B cell (primary cell): ENCODE results near the gene PDE3B. TPM values are rescaled to one million over a fixed set of nuclear protein-coding genes. Genes with fewer than 3 reads are reported as not detected.
"Not testable (repeated sequence)": the region's sequence is repeated elsewhere in the genome, so short reads cannot be mapped to it uniquely, and the experiment has no call there.

Source experiments
- ATAC-seq: fragments of 200-7000 bp; cut with Tn5 transposase; one replicate; pipeline ENCODE4 v1.10.0; 2021; ENCODE audit warnings: low read depth, mild to moderate bottlenecking, moderate number of reproducible peaks, moderate library complexity
- CTCF ChIA-PET: fragments of 350-600 bp; sonication (Branson Sonifier 250); formaldehyde crosslinking; loops from one replicate; lab custom pipeline; 2021; ENCODE audit warnings: antibody characterized with exemption, inconsistent platforms; lab: Charles Lee
- POLR2A ChIA-PET: fragments of 350-600 bp; sonication (Branson Sonifier 250); formaldehyde crosslinking; loops from one replicate; lab custom pipeline; 2021; ENCODE audit warnings: antibody characterized with exemption; lab: Charles Lee
- DNase-seq: peaks from one replicate; pipeline ENCODE4 v3.0.0; 2013
- H2AFZ ChIP-seq: 2 replicates; pipeline ENCODE4 v1.6.1; 2012; ENCODE audit warnings: mild to moderate bottlenecking, low read depth, low read length; ENCODE audit not compliant: insufficient read depth, poor library complexity, severe bottlenecking
- H3K27ac ChIP-seq, 2 donors: 1 replicate in 1 of 2; 2 replicates in 1 of 2; pipeline ENCODE4 v1.5.1; 2012 to 2013; ENCODE audit warnings: low read length in 2 of 2, mild to moderate bottlenecking in 2 of 2, moderate library complexity in 1 of 2
- H3K27me3 ChIP-seq, 4 experiments: fragments of 200-600 bp in 1 of 4; sonication (generic) in 1 of 4; replicated peaks in 1 of 4; 1 replicate in 2 of 4; 2 replicates in 2 of 4; pipeline versions ENCODE4 v1.6.1 to v1.7.0; 2013 to 2016; ENCODE audit warnings: low read length in 3 of 4, mild to moderate bottlenecking in 2 of 4, mixed read lengths in 1 of 4, moderate library complexity in 1 of 4; ENCODE audit not compliant: insufficient read depth in 4 of 4, control insufficient read depth in 3 of 4; ENCODE audit errors: control extremely low read depth in 1 of 4
- H3K36me3 ChIP-seq, 2 experiments: replicated peaks in 1 of 2; 1 replicate in 1 of 2; 2 replicates in 1 of 2; pipeline versions ENCODE4 v1.6.1 to v1.7.1; 2013; ENCODE audit warnings: low read length in 1 of 2; ENCODE audit not compliant: insufficient read depth in 2 of 2, control insufficient read depth in 1 of 2; ENCODE audit errors: control extremely low read depth in 1 of 2, extremely low read depth in 1 of 2
- H3K4me1 ChIP-seq, 2 donors: fragments of 200-600 bp in 1 of 2; sonication (generic) in 1 of 2; 1 replicate in 1 of 2; 2 replicates in 1 of 2; pipeline versions ENCODE4 v1.5.1 to v1.6.1; 2013 to 2017; ENCODE audit warnings: low read length in 2 of 2; ENCODE audit not compliant: control insufficient read depth in 2 of 2, insufficient read depth in 2 of 2
- H3K4me2 ChIP-seq: replicated peaks from 2 replicates; pipeline ENCODE3; 2012; ENCODE audit warnings: mild to moderate bottlenecking, low read depth, low read length; ENCODE audit not compliant: poor library complexity, severe bottlenecking
- H3K4me3 ChIP-seq, 5 experiments: fragments of 200-600 bp in 1 of 5; sonication (generic) in 1 of 5; 1 replicate in 3 of 5; 2 replicates in 2 of 5; pipeline versions ENCODE4 v1.5.1 to v1.7.0; 2011 to 2016; ENCODE audit warnings: low read length in 4 of 5, mild to moderate bottlenecking in 4 of 5, low read depth in 2 of 5, control low read depth in 1 of 5, moderate library complexity in 1 of 5; ENCODE audit not compliant: insufficient read depth in 1 of 5; ENCODE audit errors: control extremely low read depth in 1 of 5, extremely low read depth in 1 of 5
- H3K79me2 ChIP-seq: fragments of 200-600 bp; sonication (generic); one replicate; pipeline ENCODE4 v1.6.0; 2016; ENCODE audit warnings: low read length; ENCODE audit not compliant: control insufficient read depth, insufficient read depth
- H3K9ac ChIP-seq: fragments of 200-600 bp; sonication (generic); 2 replicates; pipeline ENCODE4 v1.6.1; 2017; ENCODE audit warnings: mild to moderate bottlenecking, low read length, moderate library complexity
- H3K9me3 ChIP-seq, 3 donors: one replicate each; pipeline versions ENCODE4 v1.6.1 to v1.7.1; 2013; ENCODE audit warnings: low read length in 2 of 3; ENCODE audit not compliant: control insufficient read depth in 2 of 3, insufficient read depth in 1 of 3; ENCODE audit errors: control extremely low read depth in 1 of 3
- H4K20me1 ChIP-seq: 2 replicates; pipeline ENCODE4 v1.6.0; 2012; ENCODE audit warnings: mild to moderate bottlenecking, low read length; ENCODE audit not compliant: insufficient read depth, control insufficient read depth, poor library complexity, severe bottlenecking
- H3K27ac Mint-ChIP-seq: one replicate; pipeline ENCODE4 v1.8.0; 2021; ENCODE audit warnings: mixed read lengths
- H3K27me3 Mint-ChIP-seq: one replicate; pipeline ENCODE4 v1.8.0; 2021; ENCODE audit warnings: mixed read lengths
- H3K4me1 Mint-ChIP-seq: one replicate; pipeline ENCODE4 v1.8.0; 2021; ENCODE audit warnings: mixed read lengths
- H3K4me3 Mint-ChIP-seq: one replicate; pipeline ENCODE4 v1.8.0; 2021; ENCODE audit warnings: mixed read lengths
- H3K9me3 Mint-ChIP-seq: one replicate; pipeline ENCODE4 v1.8.0; 2022; ENCODE audit warnings: mixed read lengths; ENCODE audit not compliant: insufficient read depth
- EZH2 ChIP-seq: IDR thresholded peaks from 2 replicates; pipeline ENCODE4 v1.6.1; 2012; ENCODE audit warnings: borderline replicate concordance, low read depth, mild to moderate bottlenecking, moderate library complexity, low read length; ENCODE audit not compliant: insufficient read depth, poor library complexity, severe bottlenecking
- WGBS: methylation state at CpG from one replicate; pipeline ENCODE4 v1.1.5; 2013; ENCODE audit warnings: missing lambda C conversion rate; ENCODE audit not compliant: insufficient coverage; 5-methylcytosine and 5-hydroxymethylcytosine counted together
- intact Hi-C: fragments of 100-400 bp; cut with micrococcal nuclease; formaldehyde crosslinking; loops from one replicate; pipeline ENCODE4 v1.10.0; 2022
- polyA plus RNA-seq: library from polyadenylated mRNA; depleted of rRNA; stranded (reverse); fragments of >200 nt; gene quantifications from 2 replicates; pipeline ENCODE4 v1.2.3, GENCODE V29; 2012
- total RNA-seq, 2 donors: library from RNA; stranded (reverse); fragments of 120-200 nt in 1 of 2; gene quantifications; 1 replicate in 1 of 2; 2 replicates in 1 of 2; pipeline versions ENCODE4 v1.2.3 to v1.2.4, GENCODE V29; 2013 to 2022

The PDE3B gene
- total and polyA plus RNA-seq, 2 donors (not counting 1 experiment from before 2014, with no cell fraction given) = 1.0 to 60.7 TPM

DNA sequence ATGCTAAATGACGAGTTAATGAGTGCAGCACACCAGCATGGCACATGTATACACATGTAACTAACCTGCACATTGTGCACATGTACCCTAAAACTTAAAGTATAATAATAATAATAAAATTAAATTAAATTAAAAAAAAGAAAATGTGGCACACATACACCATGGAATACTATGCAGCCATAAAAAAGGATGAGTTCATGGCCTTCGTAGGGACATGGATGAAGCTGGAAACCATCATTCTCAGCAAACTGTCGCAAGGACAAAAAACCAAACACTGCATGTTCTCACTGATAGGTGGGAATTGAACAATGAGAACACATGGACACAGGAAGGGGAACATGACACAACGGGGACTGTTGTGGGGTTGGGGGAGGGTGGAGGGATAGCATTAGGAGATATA is 23.7 kb downstream of the PDE3B start:
- CTCF ChIA-PET, DNase-seq: not testable (repeated sequence)

GRCh38 chr11:14668731-14669301 is 25.2 kb downstream of the PDE3B start:
- intact Hi-C loops = no loop called here
- ATAC-seq (no peak), DNase-seq (no peak)
- Mint-ChIP-seq H3K27me3 (no peaks in the 10 kb centered on the region), H3K9me3 (no peaks in the 10 kb centered on the region), H3K27ac (no peak overlapping the region), H3K4me3 (no peak overlapping the region), H3K4me1 (peaks cover 2% of the 10 kb centered on the region)
- TF ChIP-seq EZH2 = no peak
- Histone ChIP-seq H3K4me2 (no peak overlapping the region), H3K79me2 (no peaks in the 10 kb centered on the region), H3K27ac (no peak overlapping the region), H3K4me3 (no peak overlapping the region), H3K36me3 (no peaks in the 10 kb centered on the region), H4K20me1 (no peaks in the 10 kb centered on the region), H3K27me3 (no peaks in the 10 kb centered on the region), H2AFZ (no peak overlapping the region), H3K9ac (no peak overlapping the region), H3K4me1 (no peaks in the 10 kb centered on the region), H3K9me3 (no peaks in the 10 kb centered on the region)
- CTCF ChIA-PET = no interaction called here
- WGBS = 100% methylated on average over 4 of the region's 6 CpGs
- POLR2A ChIA-PET = no interaction called here

More for the DNA sequence above, 23.7 kb downstream of the PDE3B start:
- H3K4me1 Mint-ChIP-seq, H3K9me3 ChIP-seq, H2AFZ ChIP-seq, H3K27me3 Mint-ChIP-seq, H3K4me3 Mint-ChIP-seq, ATAC-seq, intact Hi-C loops, H3K27ac ChIP-seq, H3K4me2 ChIP-seq, H3K4me3 ChIP-seq, H3K4me1 ChIP-seq, POLR2A ChIA-PET, H3K36me3 ChIP-seq, H3K27me3 ChIP-seq, H3K27ac Mint-ChIP-seq, H3K9ac ChIP-seq, H3K9me3 Mint-ChIP-seq, H4K20me1 ChIP-seq, H3K79me2 ChIP-seq: not testable (repeated sequence)
- no CpG with 5 or more reads among the region's 4 CpGs for WGBS
